HepG2 (cell line): ENCODE results near the gene NDOR1. TPM values are rescaled to one million over a fixed set of nuclear protein-coding genes. Genes with fewer than 3 reads are reported as not detected.

Source experiments
- EED ChIP-seq: sonication (generic); formaldehyde crosslinking; IDR thresholded peaks from 2 replicates; pipeline ENCODE4 v1.5.0; 2020; ENCODE audit warnings: mild to moderate bottlenecking, missing genetic modification reagents
- ELF1 ChIP-seq: sonication (generic); formaldehyde crosslinking; IDR thresholded peaks from 2 replicates; pipeline ENCODE4 v1.4.0; 2020; ENCODE audit warnings: missing genetic modification reagents
- FOXK1 ChIP-seq: sonication (generic); formaldehyde crosslinking; IDR thresholded peaks from 2 replicates; pipeline ENCODE4 v1.4.0; 2020; ENCODE audit warnings: low read depth, missing genetic modification reagents, borderline replicate concordance
- GFI1 ChIP-seq: sonication (generic); formaldehyde crosslinking; IDR thresholded peaks from 2 replicates; pipeline ENCODE4 v1.5.0; 2020; ENCODE audit warnings: missing genetic modification reagents, mild to moderate bottlenecking, borderline replicate concordance
- GTF2F1 ChIP-seq: fragments of 150-350 bp; IDR thresholded peaks from 2 replicates; pipeline ENCODE4 v1.6.1; 2014; ENCODE audit warnings: low read length
- HES4 ChIP-seq: sonication (generic); formaldehyde crosslinking; IDR thresholded peaks from 2 replicates; pipeline ENCODE4 v1.9.0; 2021; ENCODE audit warnings: mild to moderate bottlenecking, missing genetic modification reagents, borderline replicate concordance
- HNF1B ChIP-seq: sonication (generic); formaldehyde crosslinking; IDR thresholded peaks from 2 replicates; pipeline ENCODE4 v1.5.1; 2020; ENCODE audit warnings: mild to moderate bottlenecking, moderate library complexity, missing genetic modification reagents
- IRF1 ChIP-seq: sonication (generic); formaldehyde crosslinking; IDR thresholded peaks from 2 replicates; pipeline ENCODE4 v1.4.0; 2020; ENCODE audit warnings: low read depth, mild to moderate bottlenecking, missing genetic modification reagents
- KDM4B ChIP-seq: sonication (generic); formaldehyde crosslinking; IDR thresholded peaks from 2 replicates; pipeline ENCODE4 v1.4.0; 2020; ENCODE audit warnings: missing genetic modification reagents
- LCORL ChIP-seq, 2 experiments: fragments of 450-650 bp in 1 of 2; sonication (generic) in 1 of 2; formaldehyde crosslinking in 1 of 2; IDR thresholded peaks; 2 replicates each; pipeline versions ENCODE4 v1.5.0 to v1.6.1; 2017 to 2020; ENCODE audit warnings: antibody characterized with exemption in 1 of 2, missing genetic modification reagents in 1 of 2
- MTF2 ChIP-seq: sonication (generic); formaldehyde crosslinking; IDR thresholded peaks from 2 replicates; pipeline ENCODE4 v1.5.0; 2020; ENCODE audit warnings: missing genetic modification reagents, borderline replicate concordance
- SNAPC2 ChIP-seq: sonication (generic); formaldehyde crosslinking; IDR thresholded peaks from 2 replicates; pipeline ENCODE4 v1.8.1; 2022; ENCODE audit warnings: mild to moderate bottlenecking, missing genetic modification reagents
- U2AF2 ChIP-seq: fragments of 200-400 bp; formaldehyde crosslinking; IDR thresholded peaks from 2 replicates; pipeline ENCODE4 v1.6.1; 2017; ENCODE audit warnings: low read depth, mild to moderate bottlenecking, low read length
- ZBTB14 ChIP-seq: sonication (generic); formaldehyde crosslinking; IDR thresholded peaks from 2 replicates; pipeline ENCODE4 v1.4.0; 2020; ENCODE audit warnings: missing genetic modification reagents
- ZMAT3 ChIP-seq: sonication (generic); formaldehyde crosslinking; conservative IDR thresholded peaks from 2 replicates; pipeline ENCODE4 v1.7.0; 2021; ENCODE audit warnings: missing genetic modification reagents
- ZNF136 ChIP-seq: sonication (generic); formaldehyde crosslinking; IDR thresholded peaks from 2 replicates; pipeline ENCODE4 v1.8.1; 2022; ENCODE audit warnings: low read depth, mild to moderate bottlenecking, moderate library complexity, missing genetic modification reagents
- ZNF160 ChIP-seq: sonication (generic); formaldehyde crosslinking; IDR thresholded peaks from 2 replicates; pipeline ENCODE4 v1.8.0; 2022; ENCODE audit warnings: mild to moderate bottlenecking, inconsistent platforms, missing genetic modification reagents
- ZNF574 ChIP-seq: sonication (generic); formaldehyde crosslinking; IDR thresholded peaks from 2 replicates; pipeline ENCODE4 v1.4.0; 2020; ENCODE audit warnings: missing genetic modification reagents
- ZNF839 ChIP-seq: sonication (generic); formaldehyde crosslinking; IDR thresholded peaks from 2 replicates; pipeline ENCODE4 v1.4.0; 2020; ENCODE audit warnings: missing genetic modification reagents, mild to moderate bottlenecking, borderline replicate concordance
- ZUFSP ChIP-seq: sonication (generic); formaldehyde crosslinking; IDR thresholded peaks from 2 replicates; pipeline ENCODE4 v1.9.0; 2021; ENCODE audit warnings: missing genetic modification reagents, mild to moderate bottlenecking, borderline replicate concordance
- polyA plus RNA-seq, 8 experiments: library from polyadenylated mRNA; depleted of rRNA in 3 of 8; stranded (reverse) in 7 of 8; unstranded in 1 of 8; fragments of >200 nt; fragmentation: Illumina TruSeq in 4 of 8; extraction: Trizol in 4 of 8; gene quantifications; 2 replicates each; pipeline versions ENCODE4 v1.2.1 to v1.2.3, GENCODE V29; 2011 to 2016; ENCODE audit warnings: low read depth in 4 of 8, missing spikeins in 1 of 8, mixed read lengths in 1 of 8; ENCODE audit not compliant: insufficient read depth in 1 of 8
- total RNA-seq, 5 experiments: library from RNA; depleted of rRNA; stranded (reverse); fragments of >200 nt; fragmentation: Illumina TruSeq; extraction: Trizol; gene quantifications; 2 replicates each; pipeline ENCODE4 v1.2.3, GENCODE V29; 2016; ENCODE audit warnings: low read depth in 1 of 5

NDOR1 gene
- total and polyA plus RNA-seq, 2 of the 13 experiments (the other 11 are each of a cell fraction or from before 2014, with no cell fraction given), result 3.6 to 8.7 TPM

- TF ChIP-seq ELF1 (CRISPR knock-in tag) (no peak), ZNF839 (CRISPR knock-in tag) (0 out of 2 replicates have a peak, but pooled peaks have one; percentile 24), ZMAT3 (CRISPR knock-in tag) (0 out of 2 replicates have a peak, but pooled peaks have one; percentile 25), FOXK1 (CRISPR knock-in tag) (no peak), SNAPC2 (CRISPR knock-in tag) (no peak), ZBTB14 (0 out of 2 replicates have a peak, but pooled peaks have one; percentile 0), ZNF574 (CRISPR knock-in tag) (0 out of 2 replicates have a peak, but pooled peaks have one; percentile 3), IRF1 (CRISPR knock-in tag) (no peak), U2AF2 (no peak), GTF2F1 (no peak), ZUFSP (no peak), EED (CRISPR knock-in tag) (peak; percentile 83; the same call in 1 of the 2 replicates), ZNF160 (CRISPR knock-in tag) (no peak), GFI1 (CRISPR knock-in tag) (no peak), LCORL (IDR thresholded peaks at IDR 0.05) (no peak), LCORL (CRISPR knock-in tag; IDR thresholded peaks at IDR 0.05) (peak; percentile 40; the same call in 1 of the 2 replicates), HES4 (CRISPR knock-in tag) (no peak), HNF1B (no peak), KDM4B (CRISPR knock-in tag) (no peak), MTF2 (CRISPR knock-in tag) (no peak), ZNF136 (CRISPR knock-in tag) (no peak)
Observed at GRCh38 chr9:137222190-137223077, 16.9 kb downstream of the NDOR1 start, which contains the start of gene RNF208 (continued).
